ENCODE results near the gene PKN1. TPM values are rescaled to one million over a fixed set of nuclear protein-coding genes. Genes with fewer than 3 reads are reported as not detected.

Gene PKN1
- total RNA-seq, 1 experiment from 2014 or later: 170 TPM

GRCh38 chr19:14419106-14419813 is 13.8 kb upstream of the PKN1 start, which contains the start of gene DDX39A (continued):
- TF ChIP-seq TCF7 (CRISPR knock-in tag; IDR thresholded peaks at IDR 0.05; ENCODE audit: low read depth): no peak; the same call in 1 of the 2 replicates
- TF ChIP-seq JUN (CRISPR knock-in tag; IDR thresholded peaks at IDR 0.05): no peak
- TF ChIP-seq MXD4 (CRISPR knock-in tag; IDR thresholded peaks at IDR 0.05; ENCODE audit: borderline replicate concordance): no peak
- TF ChIP-seq, protein P1, sequence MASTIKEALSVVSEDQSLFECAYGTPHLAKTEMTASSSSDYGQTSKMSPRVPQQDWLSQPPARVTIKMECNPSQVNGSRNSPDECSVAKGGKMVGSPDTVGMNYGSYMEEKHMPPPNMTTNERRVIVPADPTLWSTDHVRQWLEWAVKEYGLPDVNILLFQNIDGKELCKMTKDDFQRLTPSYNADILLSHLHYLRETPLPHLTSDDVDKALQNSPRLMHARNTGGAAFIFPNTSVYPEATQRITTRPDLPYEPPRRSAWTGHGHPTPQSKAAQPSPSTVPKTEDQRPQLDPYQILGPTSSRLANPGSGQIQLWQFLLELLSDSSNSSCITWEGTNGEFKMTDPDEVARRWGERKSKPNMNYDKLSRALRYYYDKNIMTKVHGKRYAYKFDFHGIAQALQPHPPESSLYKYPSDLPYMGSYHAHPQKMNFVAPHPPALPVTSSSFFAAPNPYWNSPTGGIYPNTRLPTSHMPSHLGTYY (CRISPR knock-in tag; IDR thresholded peaks at IDR 0.05): no peak
- TF ChIP-seq MYBL2 (CRISPR knock-in tag; IDR thresholded peaks at IDR 0.05): peak; percentile 98
- 0 out of 2 replicates have a peak, but pooled peaks have one; percentile 9 for TF ChIP-seq ETV6 (CRISPR knock-in tag; IDR thresholded peaks at IDR 0.05)
- no peak for TF ChIP-seq HMGA2 (CRISPR knock-in tag; IDR thresholded peaks at IDR 0.05)
- TF ChIP-seq CBFB (CRISPR knock-in tag; IDR thresholded peaks at IDR 0.05; ENCODE audit: low read depth): no peak
- peak; percentile 77 for TF ChIP-seq FOXK1 (CRISPR knock-in tag; IDR thresholded peaks at IDR 0.05)
- TF ChIP-seq FOXP1 (CRISPR knock-in tag; IDR thresholded peaks at IDR 0.05; ENCODE audit: borderline replicate concordance): 0 out of 2 replicates have a peak, but pooled peaks have one; percentile 64
- TF ChIP-seq TEAD4 (CRISPR knock-in tag; IDR thresholded peaks at IDR 0.05): no peak
- TF ChIP-seq E2F1 (CRISPR knock-in tag; IDR thresholded peaks at IDR 0.05): no peak
- peak; percentile 58; the same call in 1 of the 2 replicates for TF ChIP-seq SMAD3 (CRISPR knock-in tag; IDR thresholded peaks at IDR 0.05; ENCODE audit: borderline replicate concordance)
- peak; percentile 86 for TF ChIP-seq USF1 (CRISPR knock-in tag; IDR thresholded peaks at IDR 0.05)
- TF ChIP-seq JAZF1 (CRISPR knock-in tag; IDR thresholded peaks at IDR 0.05): no peak
- TF ChIP-seq CREM (CRISPR knock-in tag; IDR thresholded peaks at IDR 0.05): 0 out of 2 replicates have a peak, but pooled peaks have one; percentile 69
- no peak for TF ChIP-seq ZMAT4 (CRISPR knock-in tag; IDR thresholded peaks at IDR 0.05)
- no peak for TF ChIP-seq STAT6 (CRISPR knock-in tag; conservative IDR thresholded peaks at IDR 0.05; ENCODE audit: low read depth)
- TF ChIP-seq, protein P2, sequence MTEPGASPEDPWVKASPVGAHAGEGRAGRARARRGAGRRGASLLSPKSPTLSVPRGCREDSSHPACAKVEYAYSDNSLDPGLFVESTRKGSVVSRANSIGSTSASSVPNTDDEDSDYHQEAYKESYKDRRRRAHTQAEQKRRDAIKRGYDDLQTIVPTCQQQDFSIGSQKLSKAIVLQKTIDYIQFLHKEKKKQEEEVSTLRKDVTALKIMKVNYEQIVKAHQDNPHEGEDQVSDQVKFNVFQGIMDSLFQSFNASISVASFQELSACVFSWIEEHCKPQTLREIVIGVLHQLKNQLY (CRISPR knock-in tag; IDR thresholded peaks at IDR 0.05): no peak
- no peak for TF ChIP-seq ESRRA (CRISPR knock-in tag; IDR thresholded peaks at IDR 0.05; ENCODE audit: borderline replicate concordance)
- TF ChIP-seq NFATC4 (CRISPR knock-in tag; IDR thresholded peaks at IDR 0.05): no peak
- no peak for TF ChIP-seq ZNF317 (CRISPR knock-in tag; IDR thresholded peaks at IDR 0.05; ENCODE audit: borderline replicate concordance, low read depth)
- no peak for TF ChIP-seq FOXJ3 (CRISPR knock-in tag; IDR thresholded peaks at IDR 0.05; ENCODE audit: borderline replicate concordance)
- peak; percentile 50; the same call in 1 of the 2 replicates for TF ChIP-seq FOXP4 (CRISPR knock-in tag; IDR thresholded peaks at IDR 0.05)
- no peak for TF ChIP-seq ZNF263 (CRISPR knock-in tag; IDR thresholded peaks at IDR 0.05; ENCODE audit: low read depth)
- TF ChIP-seq HMGXB4 (CRISPR knock-in tag; IDR thresholded peaks at IDR 0.05): no peak
- no peak for TF ChIP-seq RELA (CRISPR knock-in tag; IDR thresholded peaks at IDR 0.05; ENCODE audit: borderline replicate concordance)
- no peak for TF ChIP-seq ZNF138 (CRISPR knock-in tag; conservative IDR thresholded peaks at IDR 0.05)
- TF ChIP-seq ZNF219 (CRISPR knock-in tag; IDR thresholded peaks at IDR 0.05; ENCODE audit: borderline replicate concordance): no peak

Data from WTC11 (cell line).